ENCODE results near the gene DYRK3. TPM values are rescaled to one million over a fixed set of nuclear protein-coding genes. Genes with fewer than 3 reads are reported as not detected.

The DYRK3 gene
- total and polyA plus RNA-seq, 9 of the 15 experiments (the other 6 are each of a cell fraction or from before 2014, with no cell fraction given), result 4.5 to 33.7 (median 25.7) TPM

- TF ChIP-seq ATF4 (CRISPR knock-in tag; IDR thresholded peaks at IDR 0.05) (0 out of 2 replicates have a peak, but pooled peaks have one; percentile 9), MNT (conservative IDR thresholded peaks at IDR 0.05) (peak; percentile 26 to 54; a peak in 2 of 4 replicates), ZC3H4 (CRISPR knock-in tag; IDR thresholded peaks at IDR 0.05; ENCODE audit: borderline replicate concordance) (peak; percentile 87; the same call in 1 of the 2 replicates), HMG20A (CRISPR knock-in tag; conservative IDR thresholded peaks at IDR 0.05) (no peak), ZBTB2 (IDR thresholded peaks at IDR 0.05) (0 out of 2 replicates have a peak, but pooled peaks have one; percentile 35), ID3 (CRISPR knock-in tag; IDR thresholded peaks at IDR 0.05) (no peak), ID3 (tag; IDR thresholded peaks at IDR 0.05) (no peak), PKNOX1 (IDR thresholded peaks at IDR 0.05) (peak; percentile 3; the same call in 1 of the 2 replicates), MBD1 (CRISPR knock-in tag; IDR thresholded peaks at IDR 0.05) (peak; percentile 96), MTA3 (IDR thresholded peaks at IDR 0.05; ENCODE audit: borderline replicate concordance) (no peak; the same call in 1 of the 2 replicates), NCOA4 (IDR thresholded peaks at IDR 0.05; ENCODE audit: partially characterized antibody) (no peak), COPS2 (conservative IDR thresholded peaks at IDR 0.05) (no peak), ZNF23 (CRISPR knock-in tag; IDR thresholded peaks at IDR 0.05) (no peak), ETV1 (tag; conservative IDR thresholded peaks at IDR 0.05; ENCODE audit: low read depth) (0 out of 2 replicates have a peak, but pooled peaks have one; percentile 12)
Observed at GRCh38 chr1:206634365-206635079, 814 bp upstream of the DYRK3 start (continued).
